Measurements from ENCODE around the gene USP3. TPM values are rescaled to one million over a fixed set of nuclear protein-coding genes. Genes with fewer than 3 reads are reported as not detected.

The USP3 gene
- total RNA-seq, 1 donor from 2014 or later = 64.2 TPM

DNA sequence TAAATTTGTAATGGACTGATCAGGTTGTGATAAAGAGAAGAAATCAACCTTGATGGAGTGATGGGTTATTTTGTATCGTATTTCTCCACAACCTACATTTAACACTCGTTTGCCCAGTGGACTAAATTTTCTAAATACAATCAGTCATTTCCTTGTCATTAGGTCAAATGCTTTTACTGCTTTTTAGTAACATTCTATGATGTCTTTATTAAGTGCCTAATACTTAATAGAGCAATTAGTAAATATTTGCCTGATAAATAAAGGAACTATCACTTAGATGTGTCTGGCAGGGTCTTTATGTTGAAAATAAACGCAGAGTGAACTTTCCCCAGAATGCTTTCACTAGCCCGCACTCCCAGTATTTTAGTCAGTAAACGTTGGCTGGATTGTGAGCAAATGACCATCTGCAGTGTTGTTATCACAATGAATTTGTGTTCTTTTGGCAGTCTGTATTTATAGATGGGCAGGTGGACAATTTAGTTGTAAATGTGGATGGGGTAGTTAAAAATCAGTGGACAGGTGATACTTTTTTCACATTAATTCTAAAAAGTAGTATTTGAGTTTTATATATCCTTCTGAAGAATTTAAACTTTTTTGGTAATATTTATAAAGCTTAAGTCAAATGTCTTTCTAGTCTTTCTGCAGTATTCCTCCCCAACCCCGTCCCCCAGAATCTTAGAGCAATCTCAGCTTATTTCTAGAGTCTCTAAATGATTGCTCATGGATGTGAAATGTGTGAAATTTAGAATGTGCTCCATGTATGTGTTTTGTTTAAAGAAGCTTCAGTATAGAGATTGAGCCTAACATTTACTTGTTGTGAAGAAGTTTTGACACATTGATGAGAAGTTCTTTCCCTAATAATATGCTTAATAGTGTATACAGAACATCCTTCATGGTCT is 4.9 kb downstream of the USP3 start:
- no peak overlapping the region for H3K4me3 Mint-ChIP-seq
- Histone ChIP-seq H3K27me3 (peaks cover 45% of the 10 kb centered on the region), H3K9ac (no peak overlapping the region), H3K79me2 (ENCODE audit: low read depth) (peaks cover 88% of the 10 kb centered on the region), H3K4me3 (no peak overlapping the region), H4K20me1 (ENCODE audit: low read depth) (peaks cover 85% of the 10 kb centered on the region), H3F3A (ENCODE audit: low read depth) (peaks cover 9% of the 10 kb centered on the region), H2AFZ (replicated peaks) (no peak overlapping the region), H3K4me2 (no peak overlapping the region), H3K27ac (no peak overlapping the region), H3K9me3 (ENCODE audit: low read depth) (no peaks in the 10 kb centered on the region), H3K36me3 (no peaks in the 10 kb centered on the region), H3K4me1 (peaks cover 22% of the 10 kb centered on the region)
- TF ChIP-seq EZH2 (IDR thresholded peaks at IDR 0.05) (no peak), EZH2phosphoT487 (IDR thresholded peaks at IDR 0.05) (no peak)
- TF ChIP-seq, protein P1, sequence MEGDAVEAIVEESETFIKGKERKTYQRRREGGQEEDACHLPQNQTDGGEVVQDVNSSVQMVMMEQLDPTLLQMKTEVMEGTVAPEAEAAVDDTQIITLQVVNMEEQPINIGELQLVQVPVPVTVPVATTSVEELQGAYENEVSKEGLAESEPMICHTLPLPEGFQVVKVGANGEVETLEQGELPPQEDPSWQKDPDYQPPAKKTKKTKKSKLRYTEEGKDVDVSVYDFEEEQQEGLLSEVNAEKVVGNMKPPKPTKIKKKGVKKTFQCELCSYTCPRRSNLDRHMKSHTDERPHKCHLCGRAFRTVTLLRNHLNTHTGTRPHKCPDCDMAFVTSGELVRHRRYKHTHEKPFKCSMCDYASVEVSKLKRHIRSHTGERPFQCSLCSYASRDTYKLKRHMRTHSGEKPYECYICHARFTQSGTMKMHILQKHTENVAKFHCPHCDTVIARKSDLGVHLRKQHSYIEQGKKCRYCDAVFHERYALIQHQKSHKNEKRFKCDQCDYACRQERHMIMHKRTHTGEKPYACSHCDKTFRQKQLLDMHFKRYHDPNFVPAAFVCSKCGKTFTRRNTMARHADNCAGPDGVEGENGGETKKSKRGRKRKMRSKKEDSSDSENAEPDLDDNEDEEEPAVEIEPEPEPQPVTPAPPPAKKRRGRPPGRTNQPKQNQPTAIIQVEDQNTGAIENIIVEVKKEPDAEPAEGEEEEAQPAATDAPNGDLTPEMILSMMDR (IDR thresholded peaks at IDR 0.05) = no peak
- H3K27ac Mint-ChIP-seq = no peak overlapping the region
- H3K9me3 Mint-ChIP-seq = no peaks in the 10 kb centered on the region
- no peak for DNase-seq (ENCODE audit: low spot score)
- H3K36me3 Mint-ChIP-seq = peaks cover 2% of the 10 kb centered on the region
- H3K4me1 Mint-ChIP-seq = peaks cover 49% of the 10 kb centered on the region
- no peaks in the 10 kb centered on the region for H3K27me3 Mint-ChIP-seq (ENCODE audit: insufficient read depth, low read depth)

- Histone ChIP-seq H4K20me1 (ENCODE audit: low read depth) (peaks cover 95% of the 10 kb centered on the region), H3K79me2 (ENCODE audit: low read depth) (peaks cover 97% of the 10 kb centered on the region), H3K4me2 (peak overlapping the region; percentile 23), H3F3A (ENCODE audit: low read depth) (peaks cover 7% of the 10 kb centered on the region), H3K27ac (no peak overlapping the region), H3K36me3 (no peaks in the 10 kb centered on the region), H3K27me3 (peaks cover 45% of the 10 kb centered on the region), H3K9ac (no peak overlapping the region), H2AFZ (replicated peaks) (no peak overlapping the region), H3K4me3 (no peak overlapping the region), H3K4me1 (peaks cover 26% of the 10 kb centered on the region), H3K9me3 (ENCODE audit: low read depth) (no peaks in the 10 kb centered on the region)
- Mint-ChIP-seq H3K36me3 (peaks cover 2% of the 10 kb centered on the region), H3K9me3 (no peaks in the 10 kb centered on the region), H3K4me1 (peaks cover 56% of the 10 kb centered on the region), H3K27me3 (ENCODE audit: insufficient read depth, low read depth) (no peaks in the 10 kb centered on the region), H3K27ac (no peak overlapping the region), H3K4me3 (no peak overlapping the region)
- no peak for DNase-seq (ENCODE audit: low spot score)
- TF ChIP-seq EZH2 (IDR thresholded peaks at IDR 0.05) = no peak
- no peak for TF ChIP-seq EZH2phosphoT487 (IDR thresholded peaks at IDR 0.05)
- TF ChIP-seq, protein P1 (IDR thresholded peaks at IDR 0.05) = no peak
Observed at GRCh38 chr15:63509955-63510940, 5.9 kb downstream of the USP3 start.

DNA sequence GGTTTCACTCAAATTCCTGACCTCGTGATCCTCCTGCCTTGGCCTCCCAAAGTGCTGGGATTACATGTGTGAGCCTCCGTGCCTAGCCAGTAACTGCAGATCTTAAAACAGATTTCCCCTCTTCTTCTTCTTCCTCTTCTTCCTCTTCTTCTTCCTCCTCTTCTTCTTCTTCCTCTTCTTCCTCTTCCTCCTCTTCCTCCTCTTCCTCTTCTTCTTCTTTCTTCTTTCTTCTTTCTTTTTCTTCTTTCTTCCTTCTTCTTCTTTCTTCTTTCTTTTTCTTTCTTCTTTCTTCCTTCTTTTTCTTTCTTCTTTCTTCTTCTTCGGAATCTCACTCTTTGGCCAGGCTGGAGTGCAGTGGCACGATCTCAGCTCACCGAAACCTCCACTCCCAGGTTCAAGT is 7.8 kb downstream of the USP3 start:
- Histone ChIP-seq H3K4me3 (no peak overlapping the region), H3K27ac (no peak overlapping the region), H3K36me3 (no peaks in the 10 kb centered on the region), H2AFZ (replicated peaks) (no peak overlapping the region), H3K9me3 (ENCODE audit: low read depth) (no peaks in the 10 kb centered on the region), H3K79me2 (ENCODE audit: low read depth) (peaks cover 99% of the 10 kb centered on the region), H3K9ac (no peak overlapping the region), H3F3A (ENCODE audit: low read depth) (no peaks in the 10 kb centered on the region), H3K4me1 (peaks cover 33% of the 10 kb centered on the region), H4K20me1 (ENCODE audit: low read depth) (peaks cover 98% of the 10 kb centered on the region), H3K4me2 (no peak overlapping the region), H3K27me3 (peaks cover 29% of the 10 kb centered on the region)
- no peak for DNase-seq (ENCODE audit: low spot score)
- TF ChIP-seq EZH2phosphoT487 (IDR thresholded peaks at IDR 0.05) = no peak
- TF ChIP-seq EZH2 (IDR thresholded peaks at IDR 0.05) = no peak
- TF ChIP-seq, protein P1 (IDR thresholded peaks at IDR 0.05) = no peak
- Mint-ChIP-seq H3K36me3 (peaks cover 2% of the 10 kb centered on the region), H3K27me3 (ENCODE audit: insufficient read depth, low read depth) (no peaks in the 10 kb centered on the region), H3K9me3 (no peaks in the 10 kb centered on the region), H3K4me1 (peaks cover 54% of the 10 kb centered on the region), H3K27ac (no peak overlapping the region), H3K4me3 (no peak overlapping the region)
